HepG2 (cell line): Measurements from ENCODE around the gene RAB3B. TPM values are rescaled to one million over a fixed set of nuclear protein-coding genes. Genes with fewer than 3 reads are reported as not detected.
A peak's percentile ranks its signal among the peaks of the same experiment; 100 is the strongest.

ENCODE experiments used
- AGO1 ChIP-seq: fragments of 200-400 bp; formaldehyde crosslinking; IDR thresholded peaks from 2 replicates; pipeline ENCODE4 v1.6.1; 2017; ENCODE audit warnings: mild to moderate bottlenecking, low read depth, low read length, moderate library complexity; ENCODE audit not compliant: poor library complexity, severe bottlenecking
- ARNTL ChIP-seq: sonication (generic); formaldehyde crosslinking; IDR thresholded peaks from 2 replicates; pipeline ENCODE4 v1.4.0; 2020; ENCODE audit warnings: mild to moderate bottlenecking, missing genetic modification reagents
- ATM ChIP-seq: fragments of 450-650 bp; IDR thresholded peaks from 2 replicates; pipeline ENCODE4 v1.7.1; 2017; ENCODE audit warnings: mild to moderate bottlenecking, borderline replicate concordance
- HOXD1 ChIP-seq: sonication (generic); formaldehyde crosslinking; IDR thresholded peaks from 2 replicates; pipeline ENCODE4 v1.5.0; 2020; ENCODE audit warnings: missing genetic modification reagents
- MAFG ChIP-seq: sonication (generic); formaldehyde crosslinking; IDR thresholded peaks from 2 replicates; pipeline ENCODE4 v1.5.1; 2020; ENCODE audit warnings: mild to moderate bottlenecking, missing genetic modification reagents
- NFIB ChIP-seq: sonication (generic); formaldehyde crosslinking; IDR thresholded peaks from 2 replicates; pipeline ENCODE4 v1.9.0; 2021; ENCODE audit warnings: missing genetic modification reagents, mild to moderate bottlenecking, borderline replicate concordance
- PCBP1 ChIP-seq: fragments of 200-400 bp; formaldehyde crosslinking; IDR thresholded peaks from 2 replicates; pipeline ENCODE4 v1.6.1; 2017; ENCODE audit warnings: mild to moderate bottlenecking, low read depth, low read length, borderline replicate concordance
- PITX1 ChIP-seq: sonication (generic); formaldehyde crosslinking; IDR thresholded peaks from 2 replicates; pipeline ENCODE4 v1.5.1; 2020; ENCODE audit warnings: mild to moderate bottlenecking, missing genetic modification reagents
- TBX2 ChIP-seq: sonication (generic); formaldehyde crosslinking; IDR thresholded peaks from 2 replicates; pipeline ENCODE4 v1.5.0; 2020; ENCODE audit warnings: missing genetic modification reagents, mild to moderate bottlenecking, borderline replicate concordance
- THAP11 ChIP-seq: IDR thresholded peaks from 2 replicates; pipeline ENCODE4 v1.6.1; 2016; ENCODE audit warnings: missing biosample characterization, missing genetic modification reagents
- TMF1 ChIP-seq: sonication (generic); formaldehyde crosslinking; IDR thresholded peaks from 2 replicates; pipeline ENCODE4 v1.8.1; 2022; ENCODE audit warnings: low read depth, missing genetic modification reagents
- ZNF263 ChIP-seq: sonication (generic); formaldehyde crosslinking; IDR thresholded peaks from 2 replicates; pipeline ENCODE4 v1.4.0; 2020; ENCODE audit warnings: missing genetic modification reagents
- ZNF3 ChIP-seq: IDR thresholded peaks from 2 replicates; pipeline ENCODE4 v1.7.0; 2017; ENCODE audit warnings: inconsistent platforms
- ZNF432 ChIP-seq: sonication (generic); formaldehyde crosslinking; IDR thresholded peaks from 2 replicates; pipeline ENCODE4 v1.5.0; 2020; ENCODE audit warnings: missing genetic modification reagents, mild to moderate bottlenecking, borderline replicate concordance
- ZNF607 ChIP-seq: sonication (generic); formaldehyde crosslinking; IDR thresholded peaks from 2 replicates; pipeline ENCODE4 v1.5.1; 2020; ENCODE audit warnings: missing genetic modification reagents, mild to moderate bottlenecking, borderline replicate concordance
- ZNF770 ChIP-seq: sonication (generic); formaldehyde crosslinking; IDR thresholded peaks from 2 replicates; pipeline ENCODE4 v1.5.0; 2020; ENCODE audit warnings: mild to moderate bottlenecking, missing genetic modification reagents
- ZNF883 ChIP-seq: sonication (generic); formaldehyde crosslinking; IDR thresholded peaks from 2 replicates; pipeline ENCODE4 v1.5.1; 2020; ENCODE audit warnings: mild to moderate bottlenecking, missing genetic modification reagents; ENCODE audit errors: not compliant biosample characterization
- polyA plus RNA-seq, 8 experiments: library from polyadenylated mRNA; depleted of rRNA in 3 of 8; stranded (reverse) in 7 of 8; unstranded in 1 of 8; fragments of >200 nt; fragmentation: Illumina TruSeq in 4 of 8; extraction: Trizol in 4 of 8; gene quantifications; 2 replicates each; pipeline versions ENCODE4 v1.2.1 to v1.2.3, GENCODE V29; 2011 to 2016; ENCODE audit warnings: low read depth in 4 of 8, missing spikeins in 1 of 8, mixed read lengths in 1 of 8; ENCODE audit not compliant: insufficient read depth in 1 of 8
- total RNA-seq, 5 experiments: library from RNA; depleted of rRNA; stranded (reverse); fragments of >200 nt; fragmentation: Illumina TruSeq; extraction: Trizol; gene quantifications; 2 replicates each; pipeline ENCODE4 v1.2.3, GENCODE V29; 2016; ENCODE audit warnings: low read depth in 1 of 5
- TF ChIP-seq, protein P1 (sequence below): sonication (generic); formaldehyde crosslinking; conservative IDR thresholded peaks from 2 replicates; pipeline ENCODE4 v1.8.0; 2022; ENCODE audit warnings: mild to moderate bottlenecking, moderate library complexity, missing genetic modification reagents
- TF ChIP-seq, protein P2 (sequence below): sonication (generic); formaldehyde crosslinking; IDR thresholded peaks from 2 replicates; pipeline ENCODE4 v1.8.1; 2022; ENCODE audit warnings: low read depth, mild to moderate bottlenecking, missing genetic modification reagents
- TF ChIP-seq, protein P3 (sequence below): IDR thresholded peaks from 2 replicates; pipeline ENCODE4 v1.6.1; 2016
- TF ChIP-seq, protein P4 (sequence below): sonication (generic); formaldehyde crosslinking; IDR thresholded peaks from 2 replicates; pipeline ENCODE4 v1.4.0; 2020; ENCODE audit warnings: missing genetic modification reagents, borderline replicate concordance

The RAB3B gene
- total and polyA plus RNA-seq, 2 of the 13 experiments (the other 11 are each of a cell fraction or from before 2014, with no cell fraction given), result 1.0 to 1.2 TPM

DNA sequence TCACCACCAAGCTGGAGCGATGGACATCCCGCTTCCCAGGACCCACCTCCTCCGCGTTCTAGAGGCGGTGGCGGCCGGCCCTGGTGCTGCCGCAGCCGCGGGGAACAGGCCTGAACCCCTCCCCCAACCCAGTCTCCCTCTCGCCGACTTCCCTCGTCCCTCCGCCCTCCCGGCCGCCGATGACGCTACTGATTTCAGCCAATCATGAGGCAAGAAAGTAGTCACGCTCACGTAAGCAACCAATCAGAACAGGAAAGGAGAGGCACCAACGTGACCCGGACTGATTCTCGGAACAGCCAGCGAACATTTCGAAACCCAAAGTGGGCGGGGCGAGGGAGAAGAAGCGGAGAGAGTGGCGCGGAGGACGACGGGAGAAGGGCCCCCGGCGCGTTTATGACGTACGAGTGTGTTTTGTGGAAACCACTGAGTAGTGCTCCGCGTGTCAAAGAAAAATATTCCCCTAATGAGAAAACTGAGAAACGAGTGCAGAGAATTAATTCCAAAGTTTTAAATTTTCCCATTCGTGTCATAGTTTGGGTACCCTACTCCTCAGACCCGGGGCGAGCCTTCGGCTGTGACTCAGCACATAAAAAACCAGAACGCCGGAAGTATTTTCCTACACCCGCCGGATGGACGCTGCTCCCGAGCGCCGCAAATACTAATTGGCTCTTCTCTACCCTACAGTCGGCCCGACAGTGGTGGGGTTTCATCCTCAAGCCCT is 111.7 kb downstream of the RAB3B start, which contains the start of gene NRDC (continued):
- TF ChIP-seq, protein P1, sequence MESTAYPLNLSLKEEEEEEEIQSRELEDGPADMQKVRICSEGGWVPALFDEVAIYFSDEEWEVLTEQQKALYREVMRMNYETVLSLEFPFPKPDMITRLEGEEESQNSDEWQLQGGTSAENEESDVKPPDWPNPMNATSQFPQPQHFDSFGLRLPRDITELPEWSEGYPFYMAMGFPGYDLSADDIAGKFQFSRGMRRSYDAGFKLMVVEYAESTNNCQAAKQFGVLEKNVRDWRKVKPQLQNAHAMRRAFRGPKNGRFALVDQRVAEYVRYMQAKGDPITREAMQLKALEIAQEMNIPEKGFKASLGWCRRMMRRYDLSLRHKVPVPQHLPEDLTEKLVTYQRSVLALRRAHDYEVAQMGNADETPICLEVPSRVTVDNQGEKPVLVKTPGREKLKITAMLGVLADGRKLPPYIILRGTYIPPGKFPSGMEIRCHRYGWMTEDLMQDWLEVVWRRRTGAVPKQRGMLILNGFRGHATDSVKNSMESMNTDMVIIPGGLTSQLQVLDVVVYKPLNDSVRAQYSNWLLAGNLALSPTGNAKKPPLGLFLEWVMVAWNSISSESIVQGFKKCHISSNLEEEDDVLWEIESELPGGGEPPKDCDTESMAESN (CRISPR knock-in tag), result peak; percentile 77; the same call in 1 of the 2 replicates
- TF ChIP-seq TMF1 (CRISPR knock-in tag) (peak; percentile 54; the same call in 1 of the 2 replicates), MAFG (CRISPR knock-in tag) (no peak), ARNTL (CRISPR knock-in tag) (peak; percentile 91), ZNF3 (CRISPR knock-in tag) (no peak), AGO1 (peak; percentile 70), ZNF607 (no peak; the same call in 1 of the 2 replicates), ZNF883 (CRISPR knock-in tag) (no peak), TBX2 (CRISPR knock-in tag) (peak; percentile 53; the same call in 1 of the 2 replicates), THAP11 (CRISPR knock-in tag) (peak; percentile 89), ZNF432 (CRISPR knock-in tag) (no peak), PCBP1 (peak; percentile 92; the same call in 1 of the 2 replicates), ZNF770 (CRISPR knock-in tag) (peak; percentile 79), ATM (no peak), ZNF263 (CRISPR knock-in tag) (no peak), PITX1 (CRISPR knock-in tag) (no peak), HOXD1 (CRISPR knock-in tag) (0 out of 2 replicates have a peak, but pooled peaks have one; percentile 4), NFIB (CRISPR knock-in tag) (no peak)
- TF ChIP-seq, protein P2, sequence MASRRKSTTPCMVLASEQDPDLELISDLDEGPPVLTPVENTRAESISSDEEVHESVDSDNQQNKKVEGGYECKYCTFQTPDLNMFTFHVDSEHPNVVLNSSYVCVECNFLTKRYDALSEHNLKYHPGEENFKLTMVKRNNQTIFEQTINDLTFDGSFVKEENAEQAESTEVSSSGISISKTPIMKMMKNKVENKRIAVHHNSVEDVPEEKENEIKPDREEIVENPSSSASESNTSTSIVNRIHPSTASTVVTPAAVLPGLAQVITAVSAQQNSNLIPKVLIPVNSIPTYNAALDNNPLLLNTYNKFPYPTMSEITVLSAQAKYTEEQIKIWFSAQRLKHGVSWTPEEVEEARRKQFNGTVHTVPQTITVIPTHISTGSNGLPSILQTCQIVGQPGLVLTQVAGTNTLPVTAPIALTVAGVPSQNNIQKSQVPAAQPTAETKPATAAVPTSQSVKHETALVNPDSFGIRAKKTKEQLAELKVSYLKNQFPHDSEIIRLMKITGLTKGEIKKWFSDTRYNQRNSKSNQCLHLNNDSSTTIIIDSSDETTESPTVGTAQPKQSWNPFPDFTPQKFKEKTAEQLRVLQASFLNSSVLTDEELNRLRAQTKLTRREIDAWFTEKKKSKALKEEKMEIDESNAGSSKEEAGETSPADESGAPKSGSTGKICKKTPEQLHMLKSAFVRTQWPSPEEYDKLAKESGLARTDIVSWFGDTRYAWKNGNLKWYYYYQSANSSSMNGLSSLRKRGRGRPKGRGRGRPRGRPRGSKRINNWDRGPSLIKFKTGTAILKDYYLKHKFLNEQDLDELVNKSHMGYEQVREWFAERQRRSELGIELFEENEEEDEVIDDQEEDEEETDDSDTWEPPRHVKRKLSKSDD (CRISPR knock-in tag), result no peak
- TF ChIP-seq, protein P3, sequence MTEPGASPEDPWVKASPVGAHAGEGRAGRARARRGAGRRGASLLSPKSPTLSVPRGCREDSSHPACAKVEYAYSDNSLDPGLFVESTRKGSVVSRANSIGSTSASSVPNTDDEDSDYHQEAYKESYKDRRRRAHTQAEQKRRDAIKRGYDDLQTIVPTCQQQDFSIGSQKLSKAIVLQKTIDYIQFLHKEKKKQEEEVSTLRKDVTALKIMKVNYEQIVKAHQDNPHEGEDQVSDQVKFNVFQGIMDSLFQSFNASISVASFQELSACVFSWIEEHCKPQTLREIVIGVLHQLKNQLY (CRISPR knock-in tag), result no peak
- TF ChIP-seq, protein P4, sequence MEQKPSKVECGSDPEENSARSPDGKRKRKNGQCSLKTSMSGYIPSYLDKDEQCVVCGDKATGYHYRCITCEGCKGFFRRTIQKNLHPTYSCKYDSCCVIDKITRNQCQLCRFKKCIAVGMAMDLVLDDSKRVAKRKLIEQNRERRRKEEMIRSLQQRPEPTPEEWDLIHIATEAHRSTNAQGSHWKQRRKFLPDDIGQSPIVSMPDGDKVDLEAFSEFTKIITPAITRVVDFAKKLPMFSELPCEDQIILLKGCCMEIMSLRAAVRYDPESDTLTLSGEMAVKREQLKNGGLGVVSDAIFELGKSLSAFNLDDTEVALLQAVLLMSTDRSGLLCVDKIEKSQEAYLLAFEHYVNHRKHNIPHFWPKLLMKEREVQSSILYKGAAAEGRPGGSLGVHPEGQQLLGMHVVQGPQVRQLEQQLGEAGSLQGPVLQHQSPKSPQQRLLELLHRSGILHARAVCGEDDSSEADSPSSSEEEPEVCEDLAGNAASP (CRISPR knock-in tag), result 0 out of 2 replicates have a peak, but pooled peaks have one; percentile 11
